Common myeloid progenitor, CD34-positive (primary cell): ENCODE results near the gene PRELID3B.

ENCODE experiments used
- CTCF ChIA-PET: fragments of 350-600 bp; sonication (Branson Sonifier 250); formaldehyde crosslinking; loops from one replicate; lab custom pipeline; 2021; ENCODE audit warnings: antibody characterized with exemption; lab: Charles Lee
- POLR2A ChIA-PET: fragments of 350-600 bp; sonication (Branson Sonifier 250); formaldehyde crosslinking; loops from one replicate; lab custom pipeline; 2021; ENCODE audit warnings: antibody characterized with exemption; lab: Charles Lee
- DNase-seq, 3 donors: peaks; one replicate each; pipeline versions ENCODE4 v3.0.0 to v3.0.0-alpha.2; 2013
- H3K27ac ChIP-seq, 2 experiments: 1 replicate in 1 of 2; 2 replicates in 1 of 2; pipeline ENCODE4 v1.7.0; 2013; ENCODE audit warnings: inconsistent platforms in 2 of 2, low read length in 2 of 2, mild to moderate bottlenecking in 2 of 2, low read depth in 1 of 2, moderate library complexity in 1 of 2; ENCODE audit not compliant: severe bottlenecking in 2 of 2, insufficient read depth in 1 of 2, poor library complexity in 1 of 2
- H3K27me3 ChIP-seq, 5 experiments: replicated peaks in 2 of 5; 1 replicate in 3 of 5; 2 replicates in 2 of 5; pipeline versions ENCODE4 v1.6.1 to v1.7.0; 2013; ENCODE audit warnings: low read length in 4 of 5, mild to moderate bottlenecking in 2 of 5, moderate library complexity in 2 of 5, inconsistent platforms in 1 of 5; ENCODE audit not compliant: insufficient read depth in 5 of 5, control insufficient read depth in 4 of 5
- H3K36me3 ChIP-seq, 4 experiments: 1 replicate in 2 of 4; 2 replicates in 2 of 4; pipeline versions ENCODE4 v1.6.1 to v1.7.0; 2013; ENCODE audit warnings: low read length in 3 of 4, control low read depth in 1 of 4, mild to moderate bottlenecking in 1 of 4; ENCODE audit not compliant: control insufficient read depth in 4 of 4, insufficient read depth in 4 of 4
- H3K4me1 ChIP-seq, 4 experiments: 1 replicate in 3 of 4; 2 replicates in 1 of 4; pipeline versions ENCODE4 v1.6.1 to v1.7.1; 2013; ENCODE audit warnings: low read length in 3 of 4, mild to moderate bottlenecking in 3 of 4, control low read depth in 1 of 4, inconsistent platforms in 1 of 4, moderate library complexity in 1 of 4; ENCODE audit not compliant: control insufficient read depth in 4 of 4, insufficient read depth in 4 of 4; ENCODE audit errors: control extremely low read depth in 1 of 4
- H3K4me3 ChIP-seq, 7 experiments: 1 replicate in 4 of 7; 2 replicates in 3 of 7; pipeline versions ENCODE4 v1.5.1 to v1.7.0; 2013; ENCODE audit warnings: mild to moderate bottlenecking in 7 of 7, low read length in 6 of 7, moderate library complexity in 6 of 7, inconsistent platforms in 2 of 7, low read depth in 2 of 7, control low read depth in 1 of 7; ENCODE audit not compliant: insufficient read depth in 4 of 7, control insufficient read depth in 1 of 7; ENCODE audit errors: extremely low read depth in 1 of 7
- H3K9me3 ChIP-seq, 5 experiments: 1 replicate in 4 of 5; 2 replicates in 1 of 5; pipeline versions ENCODE4 v1.6.1 to v1.7.1; 2013; ENCODE audit warnings: low read length in 4 of 5, mild to moderate bottlenecking in 2 of 5, inconsistent platforms in 1 of 5, low read depth in 1 of 5, moderate library complexity in 1 of 5; ENCODE audit not compliant: control insufficient read depth in 4 of 5, insufficient read depth in 2 of 5; ENCODE audit errors: control extremely low read depth in 1 of 5
- WGBS: methylation state at CpG from one replicate; pipeline ENCODE4 v1.1.5; 2013; ENCODE audit not compliant: insufficient coverage; 5-methylcytosine and 5-hydroxymethylcytosine counted together

The PRELID3B gene

DNA sequence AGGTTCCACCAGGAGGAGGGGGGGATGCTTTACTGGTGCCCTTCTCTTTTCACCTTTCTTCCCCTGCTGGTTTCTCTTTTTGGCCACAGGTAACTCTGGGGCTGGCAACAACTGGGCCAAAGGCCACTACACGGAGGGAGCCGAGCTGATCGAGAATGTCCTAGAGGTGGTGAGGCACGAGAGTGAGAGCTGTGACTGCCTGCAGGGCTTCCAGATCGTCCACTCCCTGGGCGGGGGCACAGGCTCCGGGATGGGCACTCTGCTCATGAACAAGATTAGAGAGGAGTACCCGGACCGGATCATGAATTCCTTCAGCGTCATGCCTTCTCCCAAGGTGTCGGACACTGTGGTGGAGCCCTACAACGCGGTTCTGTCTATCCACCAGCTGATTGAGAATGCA lies 19.0 kb downstream of the PRELID3B start:
- peaks cover 11 to 57% (median 40%) of the 10 kb centered on the region in 4 experiments for H3K36me3 ChIP-seq
- no peaks in the 10 kb centered on the region for H3K9me3 ChIP-seq
- H3K27ac ChIP-seq, result no peak overlapping the region
- WGBS, result 97% methylated on average over 13 of the region's 13 CpGs
- peaks cover under 1 to 17% (median 9%) of the 10 kb centered on the region in 4 experiments for H3K4me1 ChIP-seq
- CTCF ChIA-PET, result no interaction called here
- H3K27me3 ChIP-seq, result no peaks in the 10 kb centered on the region
- DNase-seq, result no peak
- no peak overlapping the region for H3K4me3 ChIP-seq
- POLR2A ChIA-PET, result no interaction called here

DNA sequence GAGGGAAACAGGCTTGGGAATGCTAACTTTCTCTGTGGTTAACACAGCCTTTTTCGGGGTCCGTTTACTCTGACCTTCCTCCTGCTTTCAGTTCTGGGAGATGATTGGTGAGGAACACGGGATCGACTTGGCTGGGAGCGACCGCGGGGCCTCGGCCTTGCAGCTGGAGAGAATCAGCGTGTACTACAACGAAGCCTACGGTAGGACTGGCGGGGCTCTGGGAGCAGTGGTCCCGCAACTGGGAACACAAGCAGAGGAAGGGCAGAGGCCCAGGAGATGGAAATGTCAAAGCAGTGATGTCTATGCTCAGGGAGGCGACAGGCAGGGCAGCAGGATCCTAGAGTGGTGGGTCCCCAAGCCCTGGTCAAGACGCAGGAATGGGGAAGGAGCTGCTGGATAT lies 19.8 kb downstream of the PRELID3B start:
- Histone ChIP-seq H3K36me3 (peaks cover 10 to 48% (median 35%) of the 10 kb centered on the region in 4 experiments), H3K27ac (no peak overlapping the region), H3K4me1 (peaks cover 0 to 25% (median 15%) of the 10 kb centered on the region in 4 experiments), H3K4me3 (no peak overlapping the region), H3K9me3 (no peaks in the 10 kb centered on the region), H3K27me3 (no peaks in the 10 kb centered on the region)
- ChIA-PET CTCF (interaction anchor here (0.6 kb wide), 1 partner anchor 55 kb away, joined by 4 read pairs; no protein-coding TSS in a partner anchor), POLR2A (no interaction called here)
- WGBS, result 97% methylated on average over 15 of the region's 15 CpGs
- no peak for DNase-seq

DNA sequence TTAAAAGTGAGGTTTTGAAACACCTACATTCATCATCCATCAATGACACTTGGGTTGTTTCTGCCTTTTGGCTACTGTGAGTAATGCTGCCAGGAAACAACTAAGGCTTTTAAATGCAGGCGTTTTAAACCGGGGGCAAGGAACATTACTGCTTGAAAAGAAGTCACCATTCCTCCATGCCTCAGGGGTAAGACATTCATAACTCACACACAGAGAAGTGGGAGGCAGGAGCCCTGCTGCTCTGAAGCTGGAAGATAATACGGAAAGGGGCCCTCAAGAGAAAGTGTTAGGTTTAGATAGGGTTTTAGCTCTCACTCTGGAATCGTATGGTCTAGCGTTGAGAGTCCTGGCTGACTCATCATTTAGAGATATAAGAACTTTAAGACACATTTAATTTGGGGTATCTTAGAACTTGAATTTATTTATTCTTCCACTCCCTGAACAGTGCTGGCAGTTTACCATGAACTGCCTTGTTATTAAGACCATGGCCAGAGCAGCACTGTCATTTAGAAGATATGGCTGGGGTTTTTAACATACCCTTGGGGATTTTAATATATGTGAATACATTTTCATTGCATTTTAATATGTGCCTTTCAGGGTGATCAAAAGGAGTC lies 21.5 kb downstream of the PRELID3B start:
- H3K4me3 ChIP-seq, result peak overlapping the region in 1 of 7 experiments; percentile 39
- H3K9me3 ChIP-seq, result no peaks in the 10 kb centered on the region
- H3K27ac ChIP-seq, result peak overlapping the region in 1 of 2 experiments; percentile 71
- WGBS, result no CpG with 5 or more reads among the region's 5 CpGs
- peaks cover 9 to 42% (median 32%) of the 10 kb centered on the region in 4 experiments for H3K4me1 ChIP-seq
- H3K27me3 ChIP-seq, result no peaks in the 10 kb centered on the region
- DNase-seq, result peak; percentile 56 to 78 (median 62)
- ChIA-PET POLR2A (no interaction called here), CTCF (interaction anchor here (0.7 kb wide), 1 partner anchor 54 kb away, joined by 3 read pairs; no protein-coding TSS in a partner anchor)
- peaks cover 9 to 33% (median 30%) of the 10 kb centered on the region in 4 experiments for H3K36me3 ChIP-seq

DNA sequence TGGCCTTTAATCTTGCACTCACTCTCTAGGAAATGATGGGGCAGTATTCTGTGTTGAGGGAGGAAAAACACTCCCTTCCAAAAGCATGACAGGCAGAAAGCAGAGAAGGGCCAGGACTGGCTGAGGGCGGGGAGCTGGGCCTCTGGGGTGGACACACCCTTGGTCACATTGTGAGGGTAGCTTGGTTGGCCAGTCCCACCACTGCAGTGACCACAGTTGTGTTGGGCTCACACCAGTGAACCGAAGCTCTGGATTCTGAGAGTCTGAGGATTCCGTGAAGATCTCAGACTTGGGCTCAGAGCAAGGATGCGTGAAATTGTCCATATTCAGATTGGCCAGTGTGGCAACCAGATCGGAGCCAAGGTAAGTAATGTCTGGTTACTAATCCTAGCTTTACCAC lies 23.4 kb downstream of the PRELID3B start, which contains the start of gene TUBB1:
Gene TUBB1, plus strand, starts transcription at position 213 of the 400 bp plus-strand sequence. Its CDS starts 94 bp downstream, at position 307.
- Histone ChIP-seq H3K9me3 (no peaks in the 10 kb centered on the region), H3K36me3 (peaks cover 0 to 16% (median 14%) of the 10 kb centered on the region in 4 experiments), H3K4me3 (peak within 1 kb of the TSS in 1 of 7 experiments; percentile 3), H3K27me3 (no peaks in the 10 kb centered on the region), H3K4me1 (peaks cover 9 to 60% (median 49%) of the 10 kb centered on the region in 4 experiments), H3K27ac (peak within 1 kb of the TSS in 1 of 2 experiments; percentile 71)
- POLR2A ChIA-PET, result no interaction called here
- 73% methylated on average over 5 of the region's 5 CpGs for WGBS
- DNase-seq, result no peak
- CTCF ChIA-PET, result interaction anchor here (0.7 to 1.7 kb wide), 6 partner anchors 9 to 22 kb away, joined by 3 to 4 read pairs (median 3); partner anchors contain the start of gene ATP5F1E

DNA sequence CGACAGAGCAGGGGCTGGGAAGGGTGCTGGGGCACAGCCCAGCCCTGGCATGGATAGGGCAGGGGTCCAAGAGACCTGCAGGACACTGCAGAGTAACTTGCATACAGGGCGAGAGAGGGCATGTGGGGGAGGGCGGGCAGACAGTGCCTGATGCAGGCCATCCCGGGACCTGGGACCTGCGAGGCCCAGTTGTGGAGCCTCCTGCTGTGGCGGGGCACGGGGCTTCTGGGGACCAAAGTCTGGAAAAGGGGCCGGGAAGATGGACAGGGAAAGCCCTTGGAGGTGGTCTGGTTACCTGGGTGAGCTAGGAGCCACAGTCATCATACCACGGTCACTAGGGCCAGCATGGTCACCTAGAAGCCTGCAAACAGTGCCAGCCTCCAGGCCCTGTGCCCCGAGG lies 23.8 kb downstream of the PRELID3B start:
- H3K27ac ChIP-seq, result peak overlapping the region in 1 of 2 experiments; percentile 11
- DNase-seq, result no peak
- CTCF ChIA-PET, result interaction anchor here (0.7 to 1.7 kb wide), 6 partner anchors 9 to 22 kb away, joined by 3 to 4 read pairs (median 3); partner anchors contain the start of gene ATP5F1E
- peaks cover 11 to 64% (median 52%) of the 10 kb centered on the region in 4 experiments for H3K4me1 ChIP-seq
- peaks cover 0 to 12% (median 11%) of the 10 kb centered on the region in 4 experiments for H3K36me3 ChIP-seq
- no peaks in the 10 kb centered on the region for H3K27me3 ChIP-seq
- H3K4me3 ChIP-seq, result peak overlapping the region in 1 of 7 experiments; percentile 3
- 86% methylated on average over 8 of the region's 10 CpGs for WGBS
- POLR2A ChIA-PET, result interaction anchor here (0.7 kb wide), 1 partner anchor 20 kb away, joined by 4 read pairs; no protein-coding TSS in a partner anchor
- no peaks in the 10 kb centered on the region for H3K9me3 ChIP-seq

DNA sequence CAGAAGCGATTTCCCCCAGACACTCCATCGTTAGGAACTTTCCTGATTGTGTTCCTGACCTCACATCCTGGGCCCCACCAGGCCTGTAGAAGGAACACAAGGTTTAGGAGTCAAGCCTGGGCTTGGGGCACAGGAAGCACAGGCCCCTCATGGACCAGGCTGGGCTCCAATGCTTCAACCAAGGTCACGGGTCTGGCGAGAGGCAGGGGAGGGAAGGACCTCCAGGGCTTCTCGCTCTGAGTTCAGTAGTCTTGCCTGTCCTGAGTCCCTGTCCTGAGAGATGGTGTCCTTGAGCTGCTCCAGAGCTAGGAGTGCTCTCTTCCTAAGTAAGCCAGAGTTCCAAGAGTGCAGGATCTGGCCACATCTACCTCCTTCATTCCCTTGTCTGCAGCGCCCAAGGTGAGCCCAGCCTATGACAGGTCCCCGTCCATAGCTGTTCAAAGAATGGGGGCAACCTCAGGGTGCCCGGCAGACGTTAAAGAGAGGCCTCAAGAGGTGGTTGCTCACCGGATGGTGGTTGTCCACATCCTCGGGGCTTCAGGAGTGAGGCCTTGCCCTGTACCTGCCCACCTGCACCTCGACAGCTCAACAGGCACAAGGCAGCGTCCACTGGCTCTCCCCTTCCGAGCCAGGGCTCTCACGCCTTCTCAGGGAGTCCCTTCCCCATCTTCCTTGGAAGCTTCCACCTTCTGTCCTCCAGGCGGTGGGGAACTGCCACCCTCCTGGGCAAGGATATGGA lies 24.9 kb downstream of the PRELID3B start:
- POLR2A ChIA-PET, result interaction anchor here (1.1 to 1.4 kb wide), 2 partner anchors 13 to 14 kb away, joined by 3 to 4 read pairs; partner anchors contain the start of gene ATP5F1E

More for the DNA sequence above, 24.9 kb downstream of the PRELID3B start:
- H3K4me3 ChIP-seq, result no peak overlapping the region
- DNase-seq, result no peak
- peaks cover 11 to 66% (median 54%) of the 10 kb centered on the region in 4 experiments for H3K4me1 ChIP-seq
- peak overlapping the region in 1 of 2 experiments; percentile 60 for H3K27ac ChIP-seq
- CTCF ChIA-PET, result interaction anchor here (0.8 to 3.2 kb wide), 3 partner anchors 8 to 14 kb away, joined by 3 to 12 read pairs (median 4); partner anchors contain the start of gene ATP5F1E
- no peaks in the 10 kb centered on the region for H3K9me3 ChIP-seq
- no peaks in the 10 kb centered on the region for H3K27me3 ChIP-seq
- H3K36me3 ChIP-seq, result peaks cover 0 to 3% (median 1%) of the 10 kb centered on the region in 4 experiments
- WGBS, result 91% methylated on average over 13 of the region's 16 CpGs
